ENCODE results near the gene ZBTB43.
"Not testable (repeated sequence)": the region's sequence is repeated elsewhere in the genome, so short reads cannot be mapped to it uniquely, and the experiment has no call there.

Gene ZBTB43

DNA sequence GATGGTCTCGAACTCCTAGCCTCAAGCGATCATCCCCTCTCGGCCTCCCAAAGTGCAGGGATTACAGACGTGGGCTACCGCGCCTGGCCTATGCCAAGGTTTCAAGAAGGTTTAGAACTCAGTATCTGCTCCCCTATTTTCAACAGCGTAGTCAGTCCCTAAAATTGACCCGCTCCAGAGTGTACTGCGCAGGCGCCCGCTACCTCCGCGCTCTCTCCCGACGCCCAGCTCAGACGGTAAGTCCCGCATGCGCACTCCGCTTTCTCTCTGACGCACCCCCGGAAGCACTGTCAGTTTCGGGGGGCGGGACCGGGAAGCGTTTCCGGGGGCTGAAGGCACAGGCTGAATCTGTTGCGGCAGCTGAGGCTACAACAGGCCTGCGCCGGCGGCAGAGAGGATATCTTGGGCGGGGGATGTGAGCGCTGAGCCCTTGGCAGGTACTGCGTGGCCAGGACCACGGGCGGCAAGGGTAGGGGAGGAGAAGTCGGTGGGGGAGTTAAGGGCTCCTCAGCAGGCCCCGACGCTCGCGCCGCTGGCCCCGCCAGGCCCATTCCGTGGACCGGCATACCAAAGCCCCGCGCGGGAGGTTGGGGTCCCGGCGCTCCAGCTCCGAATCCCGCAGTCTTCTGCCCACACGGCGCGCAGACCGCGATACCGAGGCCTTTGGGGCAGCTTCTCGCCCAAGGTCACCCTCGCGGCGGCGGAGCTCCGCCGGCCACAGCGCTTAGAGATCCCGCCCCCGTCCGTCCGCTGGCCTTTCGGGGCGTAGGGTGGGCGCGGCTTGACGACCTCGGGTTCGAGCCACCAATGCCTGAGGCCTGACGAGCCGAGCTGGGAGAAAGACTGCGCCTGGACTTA, at the start of gene ZBTB43:
ZBTB43 (plus strand) TSS at position 345 of the 858 bp plus-strand sequence. CDS start 27,470 bp downstream, outside the sequence.
- DNase-seq, result peak; percentile 99

- peak; percentile 35 for DNase-seq
These were observed 49.4 kb upstream of the ZBTB43 start for GRCh38 chr9:126755317-126755875.

DNA sequence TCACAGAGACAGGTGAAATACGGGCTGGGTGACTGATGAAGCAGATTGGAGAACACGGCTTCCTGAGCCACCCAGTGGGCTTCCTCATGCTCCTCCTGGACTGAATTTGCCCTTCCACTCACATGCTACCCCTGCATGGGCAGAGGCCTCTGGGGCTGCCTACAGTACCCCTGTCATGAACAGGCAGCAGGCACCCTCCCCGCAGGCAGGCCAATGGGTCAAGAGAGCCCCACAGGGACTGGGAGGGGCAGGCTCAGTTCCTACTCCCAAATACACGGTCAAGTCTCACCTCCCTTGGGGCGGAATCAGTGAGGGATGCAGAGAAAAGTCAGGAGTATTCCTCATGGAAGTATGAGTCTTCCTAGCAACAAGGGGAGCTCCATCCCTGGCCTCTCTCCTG, 48.6 kb upstream of the ZBTB43 start:
- peak; percentile 44 for DNase-seq

GRCh38 chr9:126756876-126757415, 47.9 kb upstream of the ZBTB43 start:
- DNase-seq, result no peak

GRCh38 chr9:126758916-126759585, 45.8 kb upstream of the ZBTB43 start:
- DNase-seq, result no peak

- DNase-seq, result no peak
These were observed 43.6 kb upstream of the ZBTB43 start for GRCh38 chr9:126761274-126761673.

GRCh38 chr9:126763130-126763764, 41.6 kb upstream of the ZBTB43 start:
- DNase-seq, result no peak

DNA sequence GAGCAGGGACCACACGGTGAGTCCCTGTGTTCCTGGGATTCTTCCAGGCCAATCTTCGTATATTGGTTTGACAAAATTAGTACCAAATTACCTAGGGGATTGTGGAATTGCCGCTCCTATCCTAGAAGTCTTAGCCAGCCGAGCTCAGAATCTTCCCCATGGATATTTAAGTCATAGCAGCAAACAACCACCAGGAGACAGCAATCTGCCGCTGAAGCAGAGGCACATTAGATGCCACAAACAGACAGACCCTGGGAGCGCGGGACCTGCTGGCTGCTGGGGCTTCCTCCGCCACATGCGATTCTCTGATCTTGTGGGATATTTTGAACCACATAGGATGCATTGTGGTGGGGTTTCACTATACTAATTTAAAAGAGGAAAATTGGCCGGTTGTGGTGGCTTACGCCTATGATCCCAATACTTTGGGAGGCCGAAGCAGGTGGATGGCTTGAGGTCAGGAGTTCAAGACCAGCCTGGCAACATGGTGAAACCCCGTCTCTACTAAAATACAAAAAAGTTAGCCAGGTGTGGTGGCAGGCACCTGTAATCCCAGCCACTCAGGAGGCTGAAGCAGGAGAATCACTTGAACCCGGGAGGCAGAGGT, 31.7 kb upstream of the ZBTB43 start:
- no peak for DNase-seq

- no peak for DNase-seq
These were observed 28.9 kb upstream of the ZBTB43 start for GRCh38 chr9:126775926-126776325.

DNA sequence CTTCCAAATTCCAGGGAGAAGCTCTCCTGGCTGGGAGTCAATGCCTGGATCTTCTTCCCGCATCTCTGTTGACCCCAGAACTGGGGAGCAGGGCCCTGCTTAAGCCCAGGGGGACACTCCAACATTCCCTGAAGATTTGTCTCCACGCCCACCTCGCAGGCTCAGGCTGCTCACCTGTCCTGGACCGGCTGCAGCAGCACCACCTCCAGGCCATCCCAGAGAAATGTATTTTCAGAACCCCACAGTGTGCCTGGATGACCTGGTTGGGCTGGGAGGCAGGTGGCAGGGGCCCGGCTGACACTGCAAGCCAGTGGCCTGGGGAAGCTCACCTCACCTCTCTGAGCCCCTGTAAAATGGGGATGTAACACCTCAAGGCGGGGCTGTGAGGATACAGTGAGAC, 27.1 kb upstream of the ZBTB43 start:
- DNase-seq, result no peak

- no peak for DNase-seq
These were observed 26.7 kb upstream of the ZBTB43 start for GRCh38 chr9:126778141-126778540.

DNA sequence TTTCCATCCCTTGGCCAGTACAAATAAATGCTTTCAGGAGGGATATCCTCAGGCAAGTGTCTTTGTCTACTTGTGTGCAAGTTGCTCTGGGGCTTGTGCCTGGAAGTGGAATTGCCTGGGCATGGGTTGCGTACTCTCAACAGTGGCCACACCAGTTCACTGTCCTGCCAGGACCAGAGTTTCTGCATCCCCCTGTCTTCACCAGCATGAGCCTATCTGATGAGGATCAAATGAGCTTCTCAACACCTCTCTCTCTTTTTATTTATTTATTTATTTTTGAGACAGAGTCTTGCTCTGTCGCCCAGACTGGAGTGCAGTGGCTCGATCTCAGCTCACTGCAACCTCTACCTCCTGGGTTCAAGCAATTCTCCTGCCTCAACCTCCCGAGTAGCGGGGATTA, 26.1 kb upstream of the ZBTB43 start:
- not testable (repeated sequence) for DNase-seq

GRCh38 chr9:126781186-126782052, 23.4 kb upstream of the ZBTB43 start:
- DNase-seq, result peak; percentile 95

DNA sequence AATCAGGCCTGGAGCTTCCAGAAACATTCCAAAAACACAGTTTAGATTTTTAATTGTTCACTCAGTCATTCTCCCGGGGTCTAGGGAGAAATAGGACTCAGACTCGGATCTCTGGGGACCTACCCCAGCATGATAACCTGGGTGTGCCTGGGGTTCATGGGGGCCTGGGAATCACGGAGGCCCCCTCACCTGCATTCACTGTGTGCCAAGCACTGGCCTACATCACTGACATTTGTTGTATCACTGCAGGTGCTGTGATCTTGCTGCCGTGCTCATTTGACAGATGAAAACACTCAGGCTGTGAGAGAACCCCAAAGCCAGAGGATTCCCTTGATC, 22.8 kb upstream of the ZBTB43 start:
- no peak for DNase-seq

DNA sequence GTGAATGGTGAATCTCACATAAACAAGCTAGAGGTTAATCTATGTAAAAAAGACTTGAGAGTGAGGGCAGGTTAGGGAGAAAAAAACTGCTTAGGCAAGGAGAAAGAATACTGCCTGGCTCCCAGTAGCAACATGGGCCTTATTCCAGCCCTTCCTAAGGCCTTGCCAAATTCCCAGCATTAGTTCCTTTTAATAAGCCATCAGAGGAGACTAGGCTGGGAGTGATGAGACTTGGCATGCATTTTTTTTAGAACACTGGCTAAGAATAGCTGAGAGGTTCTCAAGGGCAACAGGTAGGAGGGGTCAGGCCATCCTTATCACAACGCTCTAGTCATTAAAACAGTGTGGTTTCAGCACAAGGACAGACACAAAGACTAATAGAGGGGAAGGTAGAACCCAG, 20.9 kb upstream of the ZBTB43 start:
- DNase-seq, result peak; percentile 17

- peak; percentile 9 for DNase-seq
These were observed 20.4 kb upstream of the ZBTB43 start for GRCh38 chr9:126784401-126784800.

DNA sequence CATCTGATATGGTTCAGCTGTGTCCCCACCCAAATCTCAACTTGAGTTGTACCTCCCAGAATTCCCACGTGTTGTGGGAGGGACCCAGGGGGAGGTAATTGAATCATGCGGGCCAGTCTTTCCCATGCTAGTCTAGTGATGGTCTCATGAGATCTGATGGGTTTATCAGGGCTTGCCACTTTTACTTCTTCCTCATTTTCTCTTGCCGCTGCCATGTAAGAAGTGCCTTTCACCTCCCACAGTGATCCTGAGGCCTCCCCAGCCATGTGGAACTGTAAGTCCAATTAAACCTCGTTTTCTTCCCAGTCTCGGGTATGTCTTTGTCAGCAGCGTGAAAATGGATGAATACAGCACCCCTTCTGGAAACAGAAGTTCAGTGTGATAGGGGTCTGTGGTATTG, 20.0 kb upstream of the ZBTB43 start:
- DNase-seq, result peak; percentile 17

DNA sequence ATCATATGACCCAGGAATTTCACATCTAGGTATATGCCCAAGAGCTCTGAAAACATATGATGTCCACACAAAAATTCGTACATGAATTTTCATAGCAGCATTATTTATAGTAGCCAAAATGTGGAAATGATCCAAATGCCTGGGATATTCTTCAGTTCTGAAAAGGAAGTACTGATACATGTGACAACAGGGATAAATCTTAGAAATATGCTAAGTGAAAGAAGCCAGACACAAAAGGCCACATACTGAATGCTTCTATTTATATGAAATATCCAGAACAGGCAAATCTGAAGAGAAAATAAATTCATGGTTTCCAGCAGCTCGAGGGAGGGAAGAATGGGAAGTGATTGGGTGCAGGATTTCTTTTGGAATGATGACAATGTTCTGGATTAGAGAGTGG, 16.8 kb upstream of the ZBTB43 start:
- no peak for DNase-seq

GRCh38 chr9:126788634-126789349, 16.0 kb upstream of the ZBTB43 start:
- DNase-seq, result peak; percentile 37

GRCh38 chr9:126790561-126790960, 14.3 kb upstream of the ZBTB43 start:
- DNase-seq, result peak; percentile 33

Measured in activated CD8-positive, alpha-beta memory T cell treated with anti-CD3 and anti-CD28 coated beads for 24 hours (primary cell).